ENCODE measurements around the gene C9.
"Not testable (repeated sequence)": the region's sequence is repeated elsewhere in the genome, so short reads cannot be mapped to it uniquely, and the experiment has no call there.

C9 gene

GRCh38 chr5:39370555-39371366 lies 6.5 kb upstream of the C9 start:
- no peak for DNase-seq

- no peak for DNase-seq
Measured at GRCh38 chr5:39369123-39369815, 5.0 kb upstream of the C9 start.

GRCh38 chr5:39368116-39368515 lies 3.8 kb upstream of the C9 start:
- DNase-seq: no peak

GRCh38 chr5:39367711-39368110 lies 3.4 kb upstream of the C9 start:
- DNase-seq: no peak

GRCh38 chr5:39363217-39363616 lies 1.1 kb downstream of the C9 start:
- DNase-seq: no peak

GRCh38 chr5:39362646-39363045 lies 1.6 kb downstream of the C9 start:
- DNase-seq: no peak

GRCh38 chr5:39361306-39361705 lies 3.0 kb downstream of the C9 start:
- no peak for DNase-seq

- DNase-seq: no peak
Measured at GRCh38 chr5:39360471-39361111, 3.7 kb downstream of the C9 start.

GRCh38 chr5:39356263-39356662 lies 8.0 kb downstream of the C9 start:
- no peak for DNase-seq

- no peak for DNase-seq
Measured at GRCh38 chr5:39355324-39355723, 9.0 kb downstream of the C9 start.

- DNase-seq: no peak
Measured at GRCh38 chr5:39353717-39354399, 10.4 kb downstream of the C9 start.

- DNase-seq: no peak
Measured at GRCh38 chr5:39352951-39353350, 11.3 kb downstream of the C9 start.

- no peak for DNase-seq
Measured at GRCh38 chr5:39352170-39352569, 12.1 kb downstream of the C9 start.

- no peak for DNase-seq
Measured at GRCh38 chr5:39349484-39349883, 14.8 kb downstream of the C9 start.

- DNase-seq: no peak
Measured at GRCh38 chr5:39342460-39342859, 21.8 kb downstream of the C9 start.

- no peak for DNase-seq
Measured at GRCh38 chr5:39341896-39342295, 22.4 kb downstream of the C9 start.

GRCh38 chr5:39340506-39340905 lies 23.8 kb downstream of the C9 start:
- DNase-seq: no peak

GRCh38 chr5:39337252-39337915 lies 26.9 kb downstream of the C9 start:
- DNase-seq: no peak

GRCh38 chr5:39334296-39334695 lies 30.0 kb downstream of the C9 start:
- not testable (repeated sequence) for DNase-seq

- no peak for DNase-seq
Measured at GRCh38 chr5:39333104-39333503, 31.2 kb downstream of the C9 start.

GRCh38 chr5:39331861-39332381 lies 32.4 kb downstream of the C9 start:
- no peak for DNase-seq

- no peak for DNase-seq
Measured at GRCh38 chr5:39328731-39329130, 35.6 kb downstream of the C9 start.

- DNase-seq: no peak
Measured at GRCh38 chr5:39323542-39323941, 40.8 kb downstream of the C9 start.

Measured in stimulated activated CD4-positive, alpha-beta T cell treated with anti-CD3 and anti-CD28 coated beads, Interleukin-1b, Interleukin-23, amount 100 ng/mL, for 48 hours (primary cell).